Left ventricle myocardium inferior (tissue), 1 donor: ENCODE results near the gene ATP5PB. TPM values are rescaled to one million over a fixed set of nuclear protein-coding genes. Genes with fewer than 3 reads are reported as not detected.

Experiments used
- DNase-seq: peaks from one replicate; pipeline ENCODE4 v3.0.0-alpha.2; 2020
- H3K27ac ChIP-seq: fragments of 200-600 bp; replicated peaks from 2 replicates; pipeline ENCODE4 v1.8.0; 2021
- H3K27me3 ChIP-seq: fragments of 200-600 bp; 2 replicates; pipeline ENCODE4 v1.8.0; 2021; ENCODE audit warnings: low read depth
- H3K36me3 ChIP-seq: fragments of 200-600 bp; 2 replicates; pipeline ENCODE4 v1.8.0; 2021
- H3K4me1 ChIP-seq: fragments of 200-600 bp; 2 replicates; pipeline ENCODE4 v1.8.0; 2021
- H3K4me3 ChIP-seq: fragments of 200-600 bp; 2 replicates; pipeline ENCODE4 v1.8.0; 2021; ENCODE audit warnings: mild to moderate bottlenecking, moderate library complexity
- H3K9me3 ChIP-seq: fragments of 200-600 bp; replicated peaks from 2 replicates; pipeline ENCODE4 v1.8.0; 2021
- CTCF ChIP-seq: fragments of 200-600 bp; IDR thresholded peaks from 2 replicates; pipeline ENCODE4 v1.8.0; 2021; ENCODE audit warnings: antibody characterized with exemption, mild to moderate bottlenecking, borderline replicate concordance
- intact Hi-C: fragments of 100-400 bp; cut with micrococcal nuclease; formaldehyde crosslinking; loops from one replicate; pipeline ENCODE4 v1.11.0; 2022
- total RNA-seq: library from RNA; stranded (reverse); fragmentation: NEBNext Ultra II Directional; extraction: Animal tissue kit (Norgen Biotek cat#: 25700); gene quantifications from one replicate; pipeline ENCODE4 v1.2.1, GENCODE V29; 2021
- donor health status: DM: no; HTN: yes; CAD: no; lungs with severe emphysema.

Gene ATP5PB
- total RNA-seq, 1 donor from 2014 or later, result 671 TPM

- intact Hi-C loops, result no loop called here
- no peaks in the 10 kb centered on the region for H3K36me3 ChIP-seq
Measured at GRCh38 chr1:111407301-111407700, 42.0 kb upstream of the ATP5PB start.

GRCh38 chr1:111412839-111413238, 36.4 kb upstream of the ATP5PB start:
- H3K36me3 ChIP-seq, result peaks cover 7% of the 10 kb centered on the region
- TF ChIP-seq CTCF, result no peak
- intact Hi-C loops, result no loop called here
- H3K27me3 ChIP-seq, result no peaks in the 10 kb centered on the region
- no peak overlapping the region for H3K27ac ChIP-seq
- H3K9me3 ChIP-seq, result no peaks in the 10 kb centered on the region
- no peak for DNase-seq
- no peaks in the 10 kb centered on the region for H3K4me1 ChIP-seq
- no peak overlapping the region for H3K4me3 ChIP-seq

More at GRCh38 chr1:111407301-111407700, 42.0 kb upstream of the ATP5PB start:
- no peaks in the 10 kb centered on the region for H3K9me3 ChIP-seq
- TF ChIP-seq CTCF, result no peak
- no peak for DNase-seq
- peaks cover 10% of the 10 kb centered on the region for H3K4me1 ChIP-seq
- no peak overlapping the region for H3K4me3 ChIP-seq
- H3K27ac ChIP-seq, result no peak overlapping the region
- peaks cover 29% of the 10 kb centered on the region for H3K27me3 ChIP-seq

- DNase-seq, result no peak
- no peak overlapping the region for H3K27ac ChIP-seq
- H3K27me3 ChIP-seq, result no peaks in the 10 kb centered on the region
Measured at GRCh38 chr1:111414756-111415155, 34.5 kb upstream of the ATP5PB start.

GRCh38 chr1:111415461-111415860, 33.8 kb upstream of the ATP5PB start:
- Histone ChIP-seq H3K27ac (no peak overlapping the region), H3K9me3 (no peaks in the 10 kb centered on the region), H3K27me3 (no peaks in the 10 kb centered on the region), H3K4me1 (no peaks in the 10 kb centered on the region), H3K36me3 (peaks cover 9% of the 10 kb centered on the region), H3K4me3 (no peak overlapping the region)
- no peak for TF ChIP-seq CTCF
- no peak for DNase-seq
- intact Hi-C loops, result no loop called here

More at GRCh38 chr1:111414756-111415155, 34.5 kb upstream of the ATP5PB start:
- Histone ChIP-seq H3K36me3 (peaks cover 7% of the 10 kb centered on the region), H3K4me3 (no peak overlapping the region), H3K9me3 (no peaks in the 10 kb centered on the region), H3K4me1 (no peaks in the 10 kb centered on the region)
- intact Hi-C loops, result no loop called here
- TF ChIP-seq CTCF, result no peak

GRCh38 chr1:111417755-111418154, 31.5 kb upstream of the ATP5PB start:
- Histone ChIP-seq H3K9me3 (no peaks in the 10 kb centered on the region), H3K27ac (no peak overlapping the region), H3K4me1 (no peaks in the 10 kb centered on the region), H3K4me3 (no peak overlapping the region), H3K36me3 (peaks cover 16% of the 10 kb centered on the region), H3K27me3 (no peaks in the 10 kb centered on the region)
- no peak for TF ChIP-seq CTCF
- intact Hi-C loops, result no loop called here
- no peak for DNase-seq

GRCh38 chr1:111419037-111419436, 30.2 kb upstream of the ATP5PB start:
- DNase-seq, result no peak
- intact Hi-C loops, result no loop called here
- no peak overlapping the region for H3K27ac ChIP-seq
- no peak for TF ChIP-seq CTCF
- H3K27me3 ChIP-seq, result no peaks in the 10 kb centered on the region
- H3K4me3 ChIP-seq, result no peak overlapping the region
- H3K36me3 ChIP-seq, result peaks cover 16% of the 10 kb centered on the region
- no peaks in the 10 kb centered on the region for H3K4me1 ChIP-seq
- no peaks in the 10 kb centered on the region for H3K9me3 ChIP-seq
